LNCAP (cell line): ENCODE results near the gene PIGU.

ENCODE experiments used
- TF ChIP-seq, protein P1 (sequence below): fragments of 450-650 bp; IDR thresholded peaks from 2 replicates; pipeline ENCODE4 v1.5.1; 2017; ENCODE audit warnings: mild to moderate bottlenecking

Gene PIGU

GRCh38 chr20:34541917-34542316 lies 135.0 kb downstream of the PIGU start:
- TF ChIP-seq, protein P1, sequence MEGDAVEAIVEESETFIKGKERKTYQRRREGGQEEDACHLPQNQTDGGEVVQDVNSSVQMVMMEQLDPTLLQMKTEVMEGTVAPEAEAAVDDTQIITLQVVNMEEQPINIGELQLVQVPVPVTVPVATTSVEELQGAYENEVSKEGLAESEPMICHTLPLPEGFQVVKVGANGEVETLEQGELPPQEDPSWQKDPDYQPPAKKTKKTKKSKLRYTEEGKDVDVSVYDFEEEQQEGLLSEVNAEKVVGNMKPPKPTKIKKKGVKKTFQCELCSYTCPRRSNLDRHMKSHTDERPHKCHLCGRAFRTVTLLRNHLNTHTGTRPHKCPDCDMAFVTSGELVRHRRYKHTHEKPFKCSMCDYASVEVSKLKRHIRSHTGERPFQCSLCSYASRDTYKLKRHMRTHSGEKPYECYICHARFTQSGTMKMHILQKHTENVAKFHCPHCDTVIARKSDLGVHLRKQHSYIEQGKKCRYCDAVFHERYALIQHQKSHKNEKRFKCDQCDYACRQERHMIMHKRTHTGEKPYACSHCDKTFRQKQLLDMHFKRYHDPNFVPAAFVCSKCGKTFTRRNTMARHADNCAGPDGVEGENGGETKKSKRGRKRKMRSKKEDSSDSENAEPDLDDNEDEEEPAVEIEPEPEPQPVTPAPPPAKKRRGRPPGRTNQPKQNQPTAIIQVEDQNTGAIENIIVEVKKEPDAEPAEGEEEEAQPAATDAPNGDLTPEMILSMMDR, result no peak

- TF ChIP-seq, protein P1, result no peak
These were observed 135.5 kb downstream of the PIGU start for GRCh38 chr20:34541264-34541901.

- TF ChIP-seq, protein P1, result no peak
These were observed 136.2 kb downstream of the PIGU start for GRCh38 chr20:34540596-34541263.

- TF ChIP-seq, protein P1, result no peak
These were observed 137.1 kb downstream of the PIGU start for GRCh38 chr20:34539756-34540155.

GRCh38 chr20:34538671-34539123 lies 138.2 kb downstream of the PIGU start:
- TF ChIP-seq, protein P1, result peak; percentile 90

DNA sequence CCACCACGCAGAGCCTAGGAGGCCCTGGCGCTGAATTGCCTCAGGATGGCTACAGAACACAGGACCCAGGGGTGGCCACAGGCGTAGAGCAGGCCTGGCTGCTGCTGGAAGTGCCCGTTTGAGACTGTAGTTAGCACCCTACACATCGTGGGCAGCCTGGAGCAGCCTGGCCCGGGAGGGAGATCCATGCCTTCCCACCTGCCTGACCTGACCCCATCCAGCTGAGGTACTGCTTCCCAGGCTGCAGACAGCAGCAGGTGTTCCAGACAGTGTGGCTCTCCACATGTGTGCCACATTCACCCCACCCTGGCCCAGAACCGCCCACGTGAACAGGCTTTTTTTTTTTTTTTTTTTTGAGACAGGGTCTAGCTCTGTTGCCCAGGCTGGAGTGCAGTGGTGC lies 139.2 kb downstream of the PIGU start:
- TF ChIP-seq, protein P1, result no peak

- TF ChIP-seq, protein P1, result no peak
These were observed 140.0 kb downstream of the PIGU start for GRCh38 chr20:34536798-34537394.
